ENCODE data around the gene DEGS1. TPM values are rescaled to one million over a fixed set of nuclear protein-coding genes. Genes with fewer than 3 reads are reported as not detected.

The DEGS1 gene
- total RNA-seq, 1 donor from 2014 or later: 60.0 TPM

- peaks cover 1% of the 10 kb centered on the region for H3K27me3 Mint-ChIP-seq (ENCODE audit: unreplicated experiment)
- peaks cover 2% of the 10 kb centered on the region for H3K9me3 Mint-ChIP-seq (ENCODE audit: unreplicated experiment)
- DNase-seq: no peak
- H3K4me1 Mint-ChIP-seq (ENCODE audit: low read depth, unreplicated experiment): peaks cover 4% of the 10 kb centered on the region
- H3K36me3 Mint-ChIP-seq (ENCODE audit: unreplicated experiment): peaks cover 4% of the 10 kb centered on the region
- no peak overlapping the region for H3K4me3 Mint-ChIP-seq (ENCODE audit: unreplicated experiment)
- no peak for TF ChIP-seq CTCF (IDR thresholded peaks at IDR 0.05; ENCODE audit: partially characterized antibody, unreplicated experiment)
- H3K27ac Mint-ChIP-seq (ENCODE audit: unreplicated experiment): no peak overlapping the region
These were observed 12.1 kb upstream of the DEGS1 start for GRCh38 chr1:224170748-224171478.

- Mint-ChIP-seq H3K4me3 (ENCODE audit: unreplicated experiment) (no peak overlapping the region), H3K9me3 (ENCODE audit: unreplicated experiment) (peaks cover 2% of the 10 kb centered on the region), H3K27me3 (ENCODE audit: unreplicated experiment) (peaks cover 1% of the 10 kb centered on the region), H3K4me1 (ENCODE audit: low read depth, unreplicated experiment) (peaks cover 4% of the 10 kb centered on the region), H3K27ac (ENCODE audit: unreplicated experiment) (no peak overlapping the region), H3K36me3 (ENCODE audit: unreplicated experiment) (peaks cover 4% of the 10 kb centered on the region)
- DNase-seq: no peak
- no peak for TF ChIP-seq CTCF (IDR thresholded peaks at IDR 0.05; ENCODE audit: partially characterized antibody, unreplicated experiment)
These were observed 10.8 kb upstream of the DEGS1 start for GRCh38 chr1:224172229-224172628.

- peaks cover 1% of the 10 kb centered on the region for H3K27me3 Mint-ChIP-seq (ENCODE audit: unreplicated experiment)
- peaks cover 4% of the 10 kb centered on the region for H3K36me3 Mint-ChIP-seq (ENCODE audit: unreplicated experiment)
- H3K4me1 Mint-ChIP-seq (ENCODE audit: low read depth, unreplicated experiment): peaks cover 4% of the 10 kb centered on the region
- H3K9me3 Mint-ChIP-seq (ENCODE audit: unreplicated experiment): peaks cover 2% of the 10 kb centered on the region
- no peak for TF ChIP-seq CTCF (IDR thresholded peaks at IDR 0.05; ENCODE audit: partially characterized antibody, unreplicated experiment)
- H3K4me3 Mint-ChIP-seq (ENCODE audit: unreplicated experiment): no peak overlapping the region
- no peak for DNase-seq
- H3K27ac Mint-ChIP-seq (ENCODE audit: unreplicated experiment): no peak overlapping the region
These were observed 9.5 kb upstream of the DEGS1 start for GRCh38 chr1:224173523-224173922.

- peak; percentile 77 for DNase-seq
- H3K9me3 Mint-ChIP-seq (ENCODE audit: unreplicated experiment): peaks cover 2% of the 10 kb centered on the region
- no peak for TF ChIP-seq CTCF (IDR thresholded peaks at IDR 0.05; ENCODE audit: partially characterized antibody, unreplicated experiment)
These were observed 7.4 kb upstream of the DEGS1 start for GRCh38 chr1:224175617-224176016.

GRCh38 chr1:224177356-224177999 lies 5.6 kb upstream of the DEGS1 start:
- Mint-ChIP-seq H3K27me3 (ENCODE audit: unreplicated experiment) (peaks cover 5% of the 10 kb centered on the region), H3K36me3 (ENCODE audit: unreplicated experiment) (no peaks in the 10 kb centered on the region), H3K4me3 (ENCODE audit: unreplicated experiment) (no peak overlapping the region), H3K27ac (ENCODE audit: unreplicated experiment) (no peak overlapping the region), H3K4me1 (ENCODE audit: low read depth, unreplicated experiment) (peaks cover 8% of the 10 kb centered on the region), H3K9me3 (ENCODE audit: unreplicated experiment) (peaks cover 6% of the 10 kb centered on the region)
- no peak for TF ChIP-seq CTCF (IDR thresholded peaks at IDR 0.05; ENCODE audit: partially characterized antibody, unreplicated experiment)
- no peak for DNase-seq

More at GRCh38 chr1:224175617-224176016, 7.4 kb upstream of the DEGS1 start:
- Mint-ChIP-seq H3K36me3 (ENCODE audit: unreplicated experiment) (peaks cover 4% of the 10 kb centered on the region), H3K4me3 (ENCODE audit: unreplicated experiment) (peak overlapping the region; percentile 46), H3K27ac (ENCODE audit: unreplicated experiment) (no peak overlapping the region), H3K27me3 (ENCODE audit: unreplicated experiment) (peaks cover 1% of the 10 kb centered on the region), H3K4me1 (ENCODE audit: low read depth, unreplicated experiment) (peaks cover 4% of the 10 kb centered on the region)
